HepG2 (cell line): ENCODE data around the gene CBX5. TPM values are rescaled to one million over a fixed set of nuclear protein-coding genes. Genes with fewer than 3 reads are reported as not detected.

ENCODE experiments used
- HCFC1 ChIP-seq: fragments of 150-350 bp; IDR thresholded peaks from 2 replicates; pipeline ENCODE4 v1.6.1; 2014; ENCODE audit warnings: low read depth, low read length
- HES4 ChIP-seq: sonication (generic); formaldehyde crosslinking; IDR thresholded peaks from 2 replicates; pipeline ENCODE4 v1.9.0; 2021; ENCODE audit warnings: mild to moderate bottlenecking, missing genetic modification reagents, borderline replicate concordance
- HNF4G ChIP-seq, 2 experiments: sonication (generic) in 1 of 2; formaldehyde crosslinking in 1 of 2; IDR thresholded peaks; 2 replicates each; pipeline versions ENCODE4 v1.4.0 to v1.6.1; 2011 to 2020; ENCODE audit warnings: borderline replicate concordance in 2 of 2, low read depth in 2 of 2, mild to moderate bottlenecking in 2 of 2, low read length in 1 of 2, missing genetic modification reagents in 1 of 2, moderate library complexity in 1 of 2
- HNRNPL ChIP-seq: fragments of 200-400 bp; formaldehyde crosslinking; IDR thresholded peaks from 2 replicates; pipeline ENCODE4 v1.6.1; 2017; ENCODE audit warnings: mild to moderate bottlenecking, low read depth, low read length
- NFIB ChIP-seq: sonication (generic); formaldehyde crosslinking; IDR thresholded peaks from 2 replicates; pipeline ENCODE4 v1.9.0; 2021; ENCODE audit warnings: missing genetic modification reagents, mild to moderate bottlenecking, borderline replicate concordance
- NFIC ChIP-seq: IDR thresholded peaks from 2 replicates; pipeline ENCODE4 v1.6.1; 2012; ENCODE audit warnings: mild to moderate bottlenecking, low read length, inconsistent platforms
- SAFB2 ChIP-seq: sonication (generic); formaldehyde crosslinking; IDR thresholded peaks from 2 replicates; pipeline ENCODE4 v1.5.1; 2020; ENCODE audit warnings: missing genetic modification reagents, low read depth, mild to moderate bottlenecking, borderline replicate concordance
- SAP130 ChIP-seq: IDR thresholded peaks from 2 replicates; pipeline ENCODE4 v1.6.1; 2016; ENCODE audit warnings: low read depth
- SP5 ChIP-seq: IDR thresholded peaks from 2 replicates; pipeline ENCODE4 v1.6.1; 2016; ENCODE audit warnings: low read depth, borderline replicate concordance
- SRY ChIP-seq: sonication (generic); formaldehyde crosslinking; IDR thresholded peaks from 2 replicates; pipeline ENCODE4 v1.8.0; 2022; ENCODE audit warnings: mild to moderate bottlenecking, missing genetic modification reagents
- TBP ChIP-seq: sonication (generic); formaldehyde crosslinking; IDR thresholded peaks from 2 replicates; pipeline ENCODE4 v1.5.0; 2020; ENCODE audit warnings: missing genetic modification reagents
- ZFP36L1 ChIP-seq: sonication (generic); formaldehyde crosslinking; IDR thresholded peaks from 2 replicates; pipeline ENCODE4 v1.8.0; 2022; ENCODE audit warnings: mild to moderate bottlenecking, missing genetic modification reagents, moderate library complexity
- ZNF264 ChIP-seq: sonication (generic); formaldehyde crosslinking; IDR thresholded peaks from 2 replicates; pipeline ENCODE4 v1.4.0; 2020; ENCODE audit warnings: missing genetic modification reagents
- ZNF451 ChIP-seq: sonication (generic); formaldehyde crosslinking; IDR thresholded peaks from 2 replicates; pipeline ENCODE4 v1.5.0; 2020; ENCODE audit warnings: mild to moderate bottlenecking, missing genetic modification reagents
- ZNF7 ChIP-seq: IDR thresholded peaks from 2 replicates; pipeline ENCODE4 v1.6.1; 2016; ENCODE audit warnings: missing biosample characterization, missing genetic modification reagents
- ZSCAN20 ChIP-seq: sonication (generic); formaldehyde crosslinking; IDR thresholded peaks from 2 replicates; pipeline ENCODE4 v1.4.0; 2020; ENCODE audit warnings: missing genetic modification reagents, mild to moderate bottlenecking, borderline replicate concordance
- polyA plus RNA-seq, 8 experiments: library from polyadenylated mRNA; depleted of rRNA in 3 of 8; stranded (reverse) in 7 of 8; unstranded in 1 of 8; fragments of >200 nt; fragmentation: Illumina TruSeq in 4 of 8; extraction: Trizol in 4 of 8; gene quantifications; 2 replicates each; pipeline versions ENCODE4 v1.2.1 to v1.2.3, GENCODE V29; 2011 to 2016; ENCODE audit warnings: low read depth in 4 of 8, missing spikeins in 1 of 8, mixed read lengths in 1 of 8; ENCODE audit not compliant: insufficient read depth in 1 of 8
- total RNA-seq, 5 experiments: library from RNA; depleted of rRNA; stranded (reverse); fragments of >200 nt; fragmentation: Illumina TruSeq; extraction: Trizol; gene quantifications; 2 replicates each; pipeline ENCODE4 v1.2.3, GENCODE V29; 2016; ENCODE audit warnings: low read depth in 1 of 5
- TF ChIP-seq, protein P1 (sequence below): sonication (generic); formaldehyde crosslinking; IDR thresholded peaks from 2 replicates; pipeline ENCODE4 v1.8.1; 2022; ENCODE audit warnings: low read depth, mild to moderate bottlenecking, missing genetic modification reagents
- TF ChIP-seq, protein P2 (sequence below): sonication (generic); formaldehyde crosslinking; IDR thresholded peaks from 2 replicates; pipeline ENCODE4 v1.5.1; 2020; ENCODE audit warnings: missing genetic modification reagents, mild to moderate bottlenecking, borderline replicate concordance
- TF ChIP-seq, protein P3 (sequence below), 2 experiments: fragments of 450-650 bp in 1 of 2; sonication (generic) in 1 of 2; formaldehyde crosslinking; IDR thresholded peaks; 2 replicates each; pipeline versions ENCODE4 v1.5.0 to v1.8.0; 2020 to 2022; ENCODE audit warnings: mild to moderate bottlenecking in 1 of 2, missing genetic modification reagents in 1 of 2
- TF ChIP-seq, protein P4 (sequence below): sonication (generic); formaldehyde crosslinking; conservative IDR thresholded peaks from 2 replicates; pipeline ENCODE4 v1.4.0; 2020; ENCODE audit warnings: mild to moderate bottlenecking, missing genetic modification reagents, moderate library complexity

CBX5 gene
- total and polyA plus RNA-seq, 2 of the 13 experiments (the other 11 are each of a cell fraction or from before 2014, with no cell fraction given): 16.0 to 22.2 TPM

DNA sequence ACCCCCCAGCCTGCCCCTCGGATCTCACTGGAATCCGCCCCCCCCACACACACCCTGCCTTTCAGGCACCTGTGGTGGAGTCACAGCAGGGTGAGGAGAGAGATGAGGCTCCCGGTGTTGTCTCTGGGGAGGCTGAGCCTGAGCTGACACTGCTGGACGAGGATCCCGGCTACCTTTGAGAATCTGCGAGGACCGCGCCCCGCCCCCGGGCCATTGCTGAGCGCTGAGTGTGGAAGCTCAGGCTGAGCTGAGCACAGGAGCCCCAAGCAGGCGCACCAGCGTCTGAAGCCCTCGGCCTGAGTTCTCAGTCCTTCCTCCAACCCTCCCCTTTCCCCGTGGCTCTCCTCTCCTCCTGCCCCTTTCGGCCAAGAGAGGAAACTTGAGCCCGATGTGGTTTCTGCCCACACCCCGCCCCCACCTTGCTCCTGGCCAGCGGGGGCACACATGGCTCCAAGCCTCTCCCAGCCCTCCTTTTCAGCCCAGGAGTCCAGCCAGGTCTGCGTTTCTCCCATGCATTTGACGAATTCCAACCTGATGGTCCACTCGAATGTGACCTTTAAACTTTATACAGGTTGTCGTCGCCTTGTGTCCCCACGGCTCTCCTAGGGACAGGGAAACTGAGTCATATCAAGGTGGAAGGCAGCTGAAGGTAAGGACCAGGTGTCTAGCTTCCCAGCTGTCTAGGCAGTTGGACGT is 21.0 kb upstream of the CBX5 start, which contains the start of gene NFE2 (continued):
- TF ChIP-seq, protein P1, sequence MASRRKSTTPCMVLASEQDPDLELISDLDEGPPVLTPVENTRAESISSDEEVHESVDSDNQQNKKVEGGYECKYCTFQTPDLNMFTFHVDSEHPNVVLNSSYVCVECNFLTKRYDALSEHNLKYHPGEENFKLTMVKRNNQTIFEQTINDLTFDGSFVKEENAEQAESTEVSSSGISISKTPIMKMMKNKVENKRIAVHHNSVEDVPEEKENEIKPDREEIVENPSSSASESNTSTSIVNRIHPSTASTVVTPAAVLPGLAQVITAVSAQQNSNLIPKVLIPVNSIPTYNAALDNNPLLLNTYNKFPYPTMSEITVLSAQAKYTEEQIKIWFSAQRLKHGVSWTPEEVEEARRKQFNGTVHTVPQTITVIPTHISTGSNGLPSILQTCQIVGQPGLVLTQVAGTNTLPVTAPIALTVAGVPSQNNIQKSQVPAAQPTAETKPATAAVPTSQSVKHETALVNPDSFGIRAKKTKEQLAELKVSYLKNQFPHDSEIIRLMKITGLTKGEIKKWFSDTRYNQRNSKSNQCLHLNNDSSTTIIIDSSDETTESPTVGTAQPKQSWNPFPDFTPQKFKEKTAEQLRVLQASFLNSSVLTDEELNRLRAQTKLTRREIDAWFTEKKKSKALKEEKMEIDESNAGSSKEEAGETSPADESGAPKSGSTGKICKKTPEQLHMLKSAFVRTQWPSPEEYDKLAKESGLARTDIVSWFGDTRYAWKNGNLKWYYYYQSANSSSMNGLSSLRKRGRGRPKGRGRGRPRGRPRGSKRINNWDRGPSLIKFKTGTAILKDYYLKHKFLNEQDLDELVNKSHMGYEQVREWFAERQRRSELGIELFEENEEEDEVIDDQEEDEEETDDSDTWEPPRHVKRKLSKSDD: no peak
- TF ChIP-seq, protein P2, sequence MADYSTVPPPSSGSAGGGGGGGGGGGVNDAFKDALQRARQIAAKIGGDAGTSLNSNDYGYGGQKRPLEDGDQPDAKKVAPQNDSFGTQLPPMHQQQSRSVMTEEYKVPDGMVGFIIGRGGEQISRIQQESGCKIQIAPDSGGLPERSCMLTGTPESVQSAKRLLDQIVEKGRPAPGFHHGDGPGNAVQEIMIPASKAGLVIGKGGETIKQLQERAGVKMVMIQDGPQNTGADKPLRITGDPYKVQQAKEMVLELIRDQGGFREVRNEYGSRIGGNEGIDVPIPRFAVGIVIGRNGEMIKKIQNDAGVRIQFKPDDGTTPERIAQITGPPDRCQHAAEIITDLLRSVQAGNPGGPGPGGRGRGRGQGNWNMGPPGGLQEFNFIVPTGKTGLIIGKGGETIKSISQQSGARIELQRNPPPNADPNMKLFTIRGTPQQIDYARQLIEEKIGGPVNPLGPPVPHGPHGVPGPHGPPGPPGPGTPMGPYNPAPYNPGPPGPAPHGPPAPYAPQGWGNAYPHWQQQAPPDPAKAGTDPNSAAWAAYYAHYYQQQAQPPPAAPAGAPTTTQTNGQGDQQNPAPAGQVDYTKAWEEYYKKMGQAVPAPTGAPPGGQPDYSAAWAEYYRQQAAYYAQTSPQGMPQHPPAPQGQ: no peak
- TF ChIP-seq SAP130 (no peak), HNRNPL (peak; percentile 72; the same call in 1 of the 2 replicates), SRY (no peak), HCFC1 (no peak), TBP (CRISPR knock-in tag) (no peak), NFIB (CRISPR knock-in tag) (no peak), ZNF451 (CRISPR knock-in tag) (no peak), NFIC (no peak), ZSCAN20 (CRISPR knock-in tag) (no peak), ZNF264 (CRISPR knock-in tag) (no peak), HNF4G (IDR thresholded peaks at IDR 0.05; ENCODE audit: borderline replicate concordance, low read depth, low read length) (peak; percentile 32; the same call in 1 of the 2 replicates), HNF4G (CRISPR knock-in tag; IDR thresholded peaks at IDR 0.05; ENCODE audit: borderline replicate concordance, low read depth) (no peak), HES4 (CRISPR knock-in tag) (no peak), ZNF7 (CRISPR knock-in tag) (no peak), ZFP36L1 (CRISPR knock-in tag) (no peak), SAFB2 (no peak), SP5 (no peak; the same call in none of the 2 replicates)
- TF ChIP-seq, protein P3, sequence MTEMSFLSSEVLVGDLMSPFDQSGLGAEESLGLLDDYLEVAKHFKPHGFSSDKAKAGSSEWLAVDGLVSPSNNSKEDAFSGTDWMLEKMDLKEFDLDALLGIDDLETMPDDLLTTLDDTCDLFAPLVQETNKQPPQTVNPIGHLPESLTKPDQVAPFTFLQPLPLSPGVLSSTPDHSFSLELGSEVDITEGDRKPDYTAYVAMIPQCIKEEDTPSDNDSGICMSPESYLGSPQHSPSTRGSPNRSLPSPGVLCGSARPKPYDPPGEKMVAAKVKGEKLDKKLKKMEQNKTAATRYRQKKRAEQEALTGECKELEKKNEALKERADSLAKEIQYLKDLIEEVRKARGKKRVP (CRISPR knock-in tag; IDR thresholded peaks at IDR 0.05): no peak
- TF ChIP-seq, protein P4, sequence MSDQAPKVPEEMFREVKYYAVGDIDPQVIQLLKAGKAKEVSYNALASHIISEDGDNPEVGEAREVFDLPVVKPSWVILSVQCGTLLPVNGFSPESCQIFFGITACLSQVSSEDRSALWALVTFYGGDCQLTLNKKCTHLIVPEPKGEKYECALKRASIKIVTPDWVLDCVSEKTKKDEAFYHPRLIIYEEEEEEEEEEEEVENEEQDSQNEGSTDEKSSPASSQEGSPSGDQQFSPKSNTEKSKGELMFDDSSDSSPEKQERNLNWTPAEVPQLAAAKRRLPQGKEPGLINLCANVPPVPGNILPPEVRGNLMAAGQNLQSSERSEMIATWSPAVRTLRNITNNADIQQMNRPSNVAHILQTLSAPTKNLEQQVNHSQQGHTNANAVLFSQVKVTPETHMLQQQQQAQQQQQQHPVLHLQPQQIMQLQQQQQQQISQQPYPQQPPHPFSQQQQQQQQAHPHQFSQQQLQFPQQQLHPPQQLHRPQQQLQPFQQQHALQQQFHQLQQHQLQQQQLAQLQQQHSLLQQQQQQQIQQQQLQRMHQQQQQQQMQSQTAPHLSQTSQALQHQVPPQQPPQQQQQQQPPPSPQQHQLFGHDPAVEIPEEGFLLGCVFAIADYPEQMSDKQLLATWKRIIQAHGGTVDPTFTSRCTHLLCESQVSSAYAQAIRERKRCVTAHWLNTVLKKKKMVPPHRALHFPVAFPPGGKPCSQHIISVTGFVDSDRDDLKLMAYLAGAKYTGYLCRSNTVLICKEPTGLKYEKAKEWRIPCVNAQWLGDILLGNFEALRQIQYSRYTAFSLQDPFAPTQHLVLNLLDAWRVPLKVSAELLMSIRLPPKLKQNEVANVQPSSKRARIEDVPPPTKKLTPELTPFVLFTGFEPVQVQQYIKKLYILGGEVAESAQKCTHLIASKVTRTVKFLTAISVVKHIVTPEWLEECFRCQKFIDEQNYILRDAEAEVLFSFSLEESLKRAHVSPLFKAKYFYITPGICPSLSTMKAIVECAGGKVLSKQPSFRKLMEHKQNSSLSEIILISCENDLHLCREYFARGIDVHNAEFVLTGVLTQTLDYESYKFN (CRISPR knock-in tag): no peak
